Measurements from ENCODE around the gene ATG7.

The ATG7 gene

DNA sequence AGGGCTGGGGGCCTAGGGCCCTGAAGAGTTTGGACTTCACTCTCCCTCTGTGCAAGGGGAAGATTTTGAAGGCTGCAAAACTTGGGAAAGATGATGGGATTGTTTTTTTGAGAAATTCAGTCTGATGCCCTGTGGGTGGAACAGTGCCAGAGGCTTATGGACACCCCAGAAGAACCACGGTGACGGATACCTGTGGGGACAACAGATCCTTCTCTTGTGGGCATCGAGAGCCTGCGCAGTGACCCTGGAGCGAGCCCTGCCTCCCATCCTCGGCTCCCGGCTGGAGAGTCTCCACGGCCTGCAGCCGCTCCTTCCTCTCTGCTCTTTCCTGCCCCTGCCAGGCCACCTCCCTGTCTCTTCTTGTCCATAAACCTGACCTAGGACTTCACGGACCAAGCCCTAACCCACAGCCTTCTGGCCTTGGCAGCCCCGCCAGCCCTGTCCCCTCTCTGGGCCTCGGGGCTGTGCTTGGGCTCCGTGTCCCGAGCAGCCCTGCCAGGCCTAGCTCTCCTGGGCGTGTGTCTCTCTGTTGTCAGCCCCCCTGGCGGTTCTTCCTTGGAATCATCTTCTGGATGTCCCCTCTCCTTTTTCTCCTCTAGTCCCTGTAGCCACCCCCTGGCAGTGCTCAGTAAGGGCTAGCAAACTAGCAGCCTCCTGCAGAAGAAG is 273.1 kb downstream of the ATG7 start:
- TF ChIP-seq, protein P1, sequence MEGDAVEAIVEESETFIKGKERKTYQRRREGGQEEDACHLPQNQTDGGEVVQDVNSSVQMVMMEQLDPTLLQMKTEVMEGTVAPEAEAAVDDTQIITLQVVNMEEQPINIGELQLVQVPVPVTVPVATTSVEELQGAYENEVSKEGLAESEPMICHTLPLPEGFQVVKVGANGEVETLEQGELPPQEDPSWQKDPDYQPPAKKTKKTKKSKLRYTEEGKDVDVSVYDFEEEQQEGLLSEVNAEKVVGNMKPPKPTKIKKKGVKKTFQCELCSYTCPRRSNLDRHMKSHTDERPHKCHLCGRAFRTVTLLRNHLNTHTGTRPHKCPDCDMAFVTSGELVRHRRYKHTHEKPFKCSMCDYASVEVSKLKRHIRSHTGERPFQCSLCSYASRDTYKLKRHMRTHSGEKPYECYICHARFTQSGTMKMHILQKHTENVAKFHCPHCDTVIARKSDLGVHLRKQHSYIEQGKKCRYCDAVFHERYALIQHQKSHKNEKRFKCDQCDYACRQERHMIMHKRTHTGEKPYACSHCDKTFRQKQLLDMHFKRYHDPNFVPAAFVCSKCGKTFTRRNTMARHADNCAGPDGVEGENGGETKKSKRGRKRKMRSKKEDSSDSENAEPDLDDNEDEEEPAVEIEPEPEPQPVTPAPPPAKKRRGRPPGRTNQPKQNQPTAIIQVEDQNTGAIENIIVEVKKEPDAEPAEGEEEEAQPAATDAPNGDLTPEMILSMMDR (IDR thresholded peaks at IDR 0.05; ENCODE audit: borderline replicate concordance, control extremely low read depth, extremely low read depth, insufficient read depth, missing control alignments) = no peak
- in situ Hi-C loops (cut with MboI; ENCODE audit: low sequenced_read_pairs, unreplicated experiment) = no loop called here

DNA sequence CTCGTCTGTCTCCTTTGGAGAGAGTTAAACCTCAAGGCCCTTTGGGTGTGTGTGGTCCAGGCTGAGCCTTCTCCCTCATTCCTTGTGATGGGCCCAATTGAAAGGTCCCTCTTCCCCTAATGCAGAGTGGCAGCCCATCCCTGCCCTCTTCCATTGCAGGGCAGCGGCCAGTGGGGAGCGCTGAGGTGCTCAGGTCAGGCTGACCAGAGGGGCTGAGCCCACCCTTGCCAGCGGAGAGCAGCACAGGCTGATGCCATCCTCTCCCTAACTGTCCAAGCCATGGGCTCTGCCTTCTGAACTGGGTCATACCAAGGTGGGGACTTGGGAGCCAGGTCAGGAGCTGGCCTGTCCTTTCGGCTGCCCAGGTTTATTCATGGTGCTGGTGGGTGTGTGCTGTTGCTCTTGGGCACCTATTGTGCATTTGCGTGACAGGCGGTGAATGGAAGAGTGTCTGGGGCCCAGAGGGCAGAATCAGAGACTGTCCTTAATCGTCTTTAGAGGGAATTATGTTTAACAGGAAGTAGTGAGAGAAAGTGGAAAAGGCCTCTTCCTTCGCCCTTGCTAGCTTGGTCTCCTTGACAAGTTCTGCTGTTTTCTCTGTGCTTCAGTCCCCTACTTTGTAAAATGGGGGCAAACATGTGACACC is 274.6 kb downstream of the ATG7 start:
- TF ChIP-seq, protein P1 (IDR thresholded peaks at IDR 0.05; ENCODE audit: borderline replicate concordance, control extremely low read depth, extremely low read depth, insufficient read depth, missing control alignments) = no peak
- in situ Hi-C loops (cut with MboI; ENCODE audit: low sequenced_read_pairs, unreplicated experiment) = no loop called here
- no peak for DNase-seq (ENCODE audit: low spot score)

More for the DNA sequence above, 273.1 kb downstream of the ATG7 start:
- DNase-seq (ENCODE audit: low spot score) = no peak

DNA sequence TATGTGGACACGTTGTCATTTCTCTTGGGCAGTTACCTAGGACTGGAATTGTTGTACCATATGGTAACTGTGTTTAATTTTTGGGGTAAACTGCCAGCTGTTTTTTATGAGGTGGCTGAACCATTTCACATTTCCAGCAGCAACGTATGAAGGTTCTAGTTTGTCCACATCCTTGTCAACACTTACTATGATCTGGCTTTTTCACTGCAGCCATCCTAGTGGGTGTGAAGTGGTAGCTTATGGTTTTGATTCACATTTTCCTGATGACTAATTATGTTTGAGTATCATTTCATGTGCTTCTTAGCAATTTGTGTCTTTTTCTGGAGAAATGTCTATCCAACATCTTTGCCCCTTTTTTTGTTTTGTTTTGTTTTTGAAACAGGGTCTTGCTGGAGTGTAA is 275.3 kb downstream of the ATG7 start:
- no peak for DNase-seq (ENCODE audit: low spot score)
- in situ Hi-C loops (cut with MboI; ENCODE audit: low sequenced_read_pairs, unreplicated experiment) = no loop called here
- TF ChIP-seq, protein P1 (IDR thresholded peaks at IDR 0.05; ENCODE audit: borderline replicate concordance, control extremely low read depth, extremely low read depth, insufficient read depth, missing control alignments) = no peak

DNA sequence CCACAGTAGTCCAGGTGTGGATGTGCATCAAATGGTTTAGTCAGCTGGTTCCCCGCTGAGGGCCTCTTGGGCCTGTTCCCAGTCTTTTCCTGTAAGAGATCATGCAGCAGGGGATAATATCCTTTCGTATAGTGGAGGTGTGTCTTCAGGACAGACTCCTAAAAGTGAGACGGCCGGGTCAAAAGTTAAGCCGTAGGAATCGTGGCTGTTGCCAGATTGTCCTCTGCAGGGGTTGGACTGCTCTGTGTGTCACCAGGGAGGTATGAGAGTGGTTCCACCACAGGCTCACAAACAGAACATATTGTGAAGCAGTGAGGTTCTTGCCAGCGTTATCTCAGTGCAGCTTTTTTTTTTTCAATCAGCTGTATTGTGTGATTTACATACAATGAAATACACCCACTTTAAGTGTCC is 276.5 kb downstream of the ATG7 start:
- in situ Hi-C loops (cut with MboI; ENCODE audit: low sequenced_read_pairs, unreplicated experiment) = no loop called here
- no peak for DNase-seq (ENCODE audit: low spot score)
- TF ChIP-seq, protein P1 (IDR thresholded peaks at IDR 0.05; ENCODE audit: borderline replicate concordance, control extremely low read depth, extremely low read depth, insufficient read depth, missing control alignments) = no peak

DNA sequence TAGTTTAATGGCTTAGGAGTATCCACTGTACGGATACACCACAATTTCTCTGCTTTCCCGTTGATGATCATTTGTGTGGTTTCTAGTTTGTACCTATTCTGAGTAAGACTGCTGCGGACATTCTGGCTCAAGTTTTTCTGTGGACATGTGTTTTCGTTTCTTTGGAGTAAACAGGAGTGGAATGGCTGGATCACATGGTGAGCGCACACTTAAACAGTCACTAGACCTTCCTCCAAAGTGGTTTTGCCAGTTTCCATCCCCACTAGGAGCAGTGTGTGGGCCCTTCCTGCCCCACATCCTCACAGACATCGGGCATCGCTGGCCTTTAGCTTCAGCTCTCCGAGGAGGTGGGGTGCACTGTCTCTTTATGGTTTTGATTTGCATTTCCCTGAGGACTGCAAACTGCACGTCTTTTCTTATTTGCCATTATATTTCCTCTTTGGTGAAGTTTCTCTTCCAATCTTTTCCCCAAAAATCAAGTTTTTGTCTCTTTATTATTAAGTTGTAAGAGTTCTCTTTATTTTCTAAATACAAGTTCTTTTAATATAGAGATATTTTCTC is 277.5 kb downstream of the ATG7 start:
- TF ChIP-seq, protein P1 (IDR thresholded peaks at IDR 0.05; ENCODE audit: borderline replicate concordance, control extremely low read depth, extremely low read depth, insufficient read depth, missing control alignments) = no peak
- DNase-seq (ENCODE audit: low spot score) = no peak
- in situ Hi-C loops (cut with MboI; ENCODE audit: low sequenced_read_pairs, unreplicated experiment) = no loop called here

DNA sequence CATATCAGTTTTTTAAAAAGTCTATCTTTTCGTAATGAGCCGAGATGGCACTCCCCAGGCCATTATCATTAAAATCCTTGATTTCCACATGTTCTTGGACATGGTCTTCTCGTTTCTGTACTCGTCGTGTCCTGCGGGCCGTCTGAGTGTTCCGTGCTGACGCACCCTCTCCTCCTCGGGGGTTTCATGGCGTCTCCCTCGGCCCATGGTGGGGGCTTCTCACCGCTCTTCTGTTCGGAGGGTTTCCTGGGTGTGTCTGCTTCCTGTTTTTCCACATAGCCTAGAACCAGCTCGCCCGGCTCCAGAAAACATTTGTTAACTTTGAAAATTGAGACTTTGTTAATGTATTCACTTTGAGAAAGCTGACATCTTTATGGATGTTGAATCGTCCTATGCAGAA is 278.8 kb downstream of the ATG7 start:
- no peak for DNase-seq (ENCODE audit: low spot score)
- TF ChIP-seq, protein P1 (IDR thresholded peaks at IDR 0.05; ENCODE audit: borderline replicate concordance, control extremely low read depth, extremely low read depth, insufficient read depth, missing control alignments) = no peak
- in situ Hi-C loops (cut with MboI; ENCODE audit: low sequenced_read_pairs, unreplicated experiment) = no loop called here

Data from GM13976 (cell line).